Left forelimb (tissue), 1 donor: ENCODE data around the gene ZNF700.
"Not testable (repeated sequence)": the region's sequence is repeated elsewhere in the genome, so short reads cannot be mapped to it uniquely, and the experiment has no call there.

ENCODE experiments used
- DNase-seq: peaks from one replicate; pipeline ENCODE4 v3.0.0-alpha.2; 2018; ENCODE audit warnings: low spot score

The ZNF700 gene

GRCh38 chr19:11924886-11925650, at the start of gene ZNF700:
Gene ZNF700, plus strand, starts transcription at chr19:11925107. Its CDS starts 104 bp downstream, at chr19:11925211.
- DNase-seq = peak; percentile 95

- DNase-seq = not testable (repeated sequence)
Observed at GRCh38 chr19:11879687-11880266, 45.1 kb upstream of the ZNF700 start.

GRCh38 chr19:11880598-11880997, 44.3 kb upstream of the ZNF700 start:
- DNase-seq = no peak

GRCh38 chr19:11881151-11881800, 43.6 kb upstream of the ZNF700 start:
- no peak for DNase-seq

GRCh38 chr19:11882606-11883005, 42.3 kb upstream of the ZNF700 start:
- no peak for DNase-seq

GRCh38 chr19:11887234-11887610, 37.7 kb upstream of the ZNF700 start:
- DNase-seq = no peak

GRCh38 chr19:11887611-11888531, 37.0 kb upstream of the ZNF700 start, which contains the start of gene ZNF69:
Gene ZNF69, plus strand, starts transcription at chr19:11887782. Its CDS starts 142 bp downstream, at chr19:11887924.
- DNase-seq = peak; percentile 89

GRCh38 chr19:11889901-11890300, 35.0 kb upstream of the ZNF700 start:
- not testable (repeated sequence) for DNase-seq

- no peak for DNase-seq
Observed at GRCh38 chr19:11890634-11891033, 34.3 kb upstream of the ZNF700 start.

GRCh38 chr19:11894851-11895250, 30.1 kb upstream of the ZNF700 start:
- no peak for DNase-seq

- DNase-seq = no peak
Observed at GRCh38 chr19:11902228-11902627, 22.7 kb upstream of the ZNF700 start.

- no peak for DNase-seq
Observed at GRCh38 chr19:11905928-11906327, 19.0 kb upstream of the ZNF700 start.

- DNase-seq = not testable (repeated sequence)
Observed at GRCh38 chr19:11911937-11912336, 13.0 kb upstream of the ZNF700 start.

- not testable (repeated sequence) for DNase-seq
Observed at GRCh38 chr19:11914417-11915051, 10.4 kb upstream of the ZNF700 start.

- DNase-seq = no peak
Observed at GRCh38 chr19:11921852-11922495, 2.9 kb upstream of the ZNF700 start.

GRCh38 chr19:11925651-11926187, 812 bp downstream of the ZNF700 start:
- DNase-seq = not testable (repeated sequence)

GRCh38 chr19:11927227-11927626, 2.3 kb downstream of the ZNF700 start:
- no peak for DNase-seq

- DNase-seq = no peak
Observed at GRCh38 chr19:11931051-11931450, 6.1 kb downstream of the ZNF700 start.

GRCh38 chr19:11931513-11931912, 6.6 kb downstream of the ZNF700 start:
- no peak for DNase-seq

- not testable (repeated sequence) for DNase-seq
Observed at GRCh38 chr19:11935829-11936228, 10.9 kb downstream of the ZNF700 start.

- DNase-seq = not testable (repeated sequence)
Observed at GRCh38 chr19:11938383-11938782, 13.5 kb downstream of the ZNF700 start.
